A673 (cell line): Measurements from ENCODE around the gene MAN2B2. TPM values are rescaled to one million over a fixed set of nuclear protein-coding genes. Genes with fewer than 3 reads are reported as not detected.

Source experiments
- BruUV-seq: library from RNA; stranded (reverse); fragments of 400-500 nt; replicated peaks from 2 replicates; lab custom pipeline; 2021; lab: Mats Ljungman, UMichigan
- CTCF ChIA-PET: fragments of 300-600 bp; sonication (Branson Sonifier 250); formaldehyde crosslinking; loops from one replicate; lab custom pipeline; 2022; ENCODE audit warnings: antibody characterized with exemption; lab: Charles Lee
- POLR2A ChIA-PET: fragments of 300-600 bp; sonication (Branson Sonifier 250); formaldehyde crosslinking; loops from one replicate; lab custom pipeline; 2022; ENCODE audit warnings: antibody characterized with exemption; ENCODE audit not compliant: low non-redundant PET; lab: Charles Lee
- DNase-seq: peaks from one replicate; pipeline ENCODE4 v3.0.0-alpha.2; 2015; ENCODE audit warnings: low spot score
- H3K27ac ChIP-seq: fragments of 200-600 bp; sonication (generic); 2 replicates; pipeline ENCODE4 v1.5.1; 2016; ENCODE audit warnings: mixed run types, low read depth, mild to moderate bottlenecking, mixed read lengths, antibody characterized with exemption, low read length; ENCODE audit not compliant: poor library complexity, severe bottlenecking
- H3K27me3 ChIP-seq: fragments of 200-600 bp; sonication (generic); replicated peaks from 2 replicates; pipeline ENCODE4 v1.6.1; 2017; ENCODE audit warnings: mixed run types, low read depth, mild to moderate bottlenecking, mixed read lengths, antibody characterized with exemption, low read length; ENCODE audit not compliant: insufficient read depth, poor library complexity
- H3K36me3 ChIP-seq: fragments of 200-600 bp; sonication (generic); 2 replicates; pipeline ENCODE4 v1.6.1; 2016; ENCODE audit warnings: mixed run types, mild to moderate bottlenecking, mixed read lengths, antibody characterized with exemption, low read length; ENCODE audit not compliant: insufficient read depth, poor library complexity, severe bottlenecking
- H3K4me1 ChIP-seq: fragments of 200-600 bp; sonication (generic); 2 replicates; pipeline ENCODE4 v1.6.1; 2017; ENCODE audit warnings: mixed run types, mild to moderate bottlenecking, mixed read lengths, antibody characterized with exemption, low read length; ENCODE audit not compliant: insufficient read depth, poor library complexity, severe bottlenecking
- H3K4me3 ChIP-seq: fragments of 200-600 bp; sonication (generic); 2 replicates; pipeline ENCODE4 v1.5.1; 2016; ENCODE audit warnings: low read depth, mixed run types, mild to moderate bottlenecking, mixed read lengths, low read length; ENCODE audit not compliant: poor library complexity, severe bottlenecking
- H3K9me3 ChIP-seq: fragments of 200-600 bp; sonication (generic); 2 replicates; pipeline ENCODE4 v1.6.1; 2016; ENCODE audit warnings: mixed run types, low read depth, mild to moderate bottlenecking, mixed read lengths, antibody characterized with exemption, low read length; ENCODE audit not compliant: poor library complexity, severe bottlenecking
- CTCF ChIP-seq: fragments of 300-800, 200-600 bp; sonication (generic); conservative IDR thresholded peaks from 2 replicates; pipeline ENCODE4 v1.5.1; 2017; ENCODE audit warnings: low read depth, mild to moderate bottlenecking, antibody characterized with exemption, low read length, moderate library complexity, mixed read lengths
- EZH2 ChIP-seq: fragments of 200-600 bp; sonication (generic); IDR thresholded peaks from 2 replicates; pipeline ENCODE4 v1.6.1; 2017; ENCODE audit warnings: borderline replicate concordance, low read depth, mild to moderate bottlenecking, mixed read lengths, antibody characterized with exemption, low read length; ENCODE audit not compliant: poor library complexity, severe bottlenecking
- intact Hi-C: fragments of 100-400 bp; cut with micrococcal nuclease; formaldehyde crosslinking; loops from one replicate; pipeline ENCODE4 v1.10.0; 2022; ENCODE audit not compliant: unreplicated experiment
- total RNA-seq: library from RNA; stranded (reverse); gene quantifications from 2 replicates; pipeline ENCODE4 v1.2.3, GENCODE V29; 2021

MAN2B2 gene
- total RNA-seq, 1 experiment from 2014 or later, result 14.9 TPM

GRCh38 chr4:6609415-6610079 lies 34.6 kb downstream of the MAN2B2 start:
- peaks cover 5% of the 10 kb centered on the region for H3K9me3 ChIP-seq
- intact Hi-C loops, result no loop called here
- no peaks in the 10 kb centered on the region for H3K36me3 ChIP-seq
- ChIA-PET CTCF (no interaction called here), POLR2A (no interaction called here)
- no TSS peak for BruUV-seq
- no peaks in the 10 kb centered on the region for H3K4me1 ChIP-seq
- no peak for DNase-seq
- no peaks in the 10 kb centered on the region for H3K27me3 ChIP-seq
- no peak for TF ChIP-seq EZH2
- no peak for TF ChIP-seq CTCF
- H3K4me3 ChIP-seq, result no peak overlapping the region
- no peak overlapping the region for H3K27ac ChIP-seq

- ChIA-PET CTCF (no interaction called here), POLR2A (no interaction called here)
- H3K9me3 ChIP-seq, result no peaks in the 10 kb centered on the region
- intact Hi-C loops, result no loop called here
- no peak for DNase-seq
- no peak overlapping the region for H3K4me3 ChIP-seq
- no TSS peak for BruUV-seq
- no peaks in the 10 kb centered on the region for H3K27me3 ChIP-seq
- H3K4me1 ChIP-seq, result no peaks in the 10 kb centered on the region
- no peak overlapping the region for H3K27ac ChIP-seq
- H3K36me3 ChIP-seq, result no peaks in the 10 kb centered on the region
- TF ChIP-seq EZH2 (no peak), CTCF (no peak)
These were observed 36.0 kb downstream of the MAN2B2 start for GRCh38 chr4:6610856-6611430.

- Histone ChIP-seq H3K27ac (no peak overlapping the region), H3K4me1 (no peaks in the 10 kb centered on the region), H3K9me3 (no peaks in the 10 kb centered on the region), H3K36me3 (no peaks in the 10 kb centered on the region), H3K4me3 (no peak overlapping the region), H3K27me3 (no peaks in the 10 kb centered on the region)
- intact Hi-C loops, result no loop called here
- ChIA-PET POLR2A (no interaction called here), CTCF (no interaction called here)
- BruUV-seq, result no TSS peak
- no peak for TF ChIP-seq CTCF
- no peak for TF ChIP-seq EZH2
- DNase-seq, result no peak
These were observed 38.1 kb downstream of the MAN2B2 start for GRCh38 chr4:6612961-6613675.
